ENCODE results near the gene GPR39.

Gene GPR39

DNA sequence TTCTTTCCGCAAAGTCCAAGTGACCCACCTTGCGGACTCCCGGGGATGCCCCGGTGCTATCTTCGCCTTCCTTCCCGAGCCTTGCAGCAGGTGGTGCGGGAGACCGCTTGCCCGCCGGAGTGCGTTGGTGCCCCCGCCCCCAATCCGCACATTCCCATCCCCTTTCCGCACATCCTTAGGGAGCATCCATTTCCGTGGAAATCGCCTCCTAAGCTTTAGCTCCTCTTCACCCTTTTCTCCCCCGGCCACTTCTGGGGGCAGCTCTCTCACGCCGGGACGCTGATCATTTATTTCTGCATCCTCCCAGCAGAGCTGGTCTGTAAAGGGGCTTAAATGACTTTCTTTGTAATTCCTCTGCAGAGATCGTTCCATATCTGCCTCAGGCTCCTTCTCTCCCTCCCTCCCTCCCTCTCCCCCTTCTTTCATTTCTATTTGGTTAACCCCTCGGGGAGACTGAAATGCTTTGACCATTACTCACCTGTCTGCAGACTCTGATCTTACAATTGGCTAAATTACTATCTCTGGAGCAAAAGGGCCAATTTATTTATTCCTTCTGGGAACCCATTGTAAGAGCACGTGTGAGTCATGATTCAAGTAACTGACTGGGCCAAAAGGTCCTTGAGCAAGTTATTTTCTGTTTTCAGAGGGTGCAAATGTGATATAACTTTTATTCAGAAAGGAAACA is 254.7 kb downstream of the GPR39 start:
- no peak for DNase-seq (ENCODE audit: low read depth)

DNA sequence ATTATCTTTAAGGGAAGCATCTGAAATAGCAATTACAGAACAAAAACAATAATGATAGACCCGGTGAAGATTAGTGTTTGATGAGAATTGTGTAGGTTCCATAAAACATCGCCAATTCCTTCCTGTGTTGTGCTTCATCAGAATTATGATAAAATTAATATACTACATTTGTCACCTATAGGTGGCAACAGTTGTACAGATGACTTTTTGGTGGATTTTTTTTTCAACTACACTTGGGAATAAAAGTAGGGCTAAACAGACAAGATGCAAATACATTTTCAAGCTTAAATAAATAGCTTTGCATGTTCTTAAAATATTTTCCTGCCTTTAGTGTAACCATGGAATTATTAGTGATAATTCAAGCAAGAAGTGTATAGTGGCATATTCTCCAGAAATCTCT is 260.4 kb downstream of the GPR39 start:
- DNase-seq (ENCODE audit: low read depth): no peak

DNA sequence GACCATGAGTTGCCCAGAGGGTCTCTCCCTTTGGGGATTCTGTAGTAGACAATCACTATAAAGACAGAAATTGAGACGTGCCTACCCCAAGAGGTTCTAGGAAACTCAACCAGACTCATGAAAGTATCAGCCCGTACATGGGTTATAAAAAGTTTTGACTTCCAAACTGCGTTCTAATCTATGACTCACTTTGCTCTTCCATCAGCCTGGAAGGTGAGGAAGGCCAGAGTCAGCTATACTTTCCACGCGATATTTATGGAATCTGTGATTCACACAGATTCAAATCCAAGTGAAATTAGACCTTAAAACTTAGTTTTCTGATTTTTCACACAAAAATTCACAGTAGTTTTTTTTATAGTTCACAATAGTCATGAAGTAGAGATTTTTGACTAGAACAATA is 261.1 kb downstream of the GPR39 start:
- no peak for DNase-seq (ENCODE audit: low read depth)

DNA sequence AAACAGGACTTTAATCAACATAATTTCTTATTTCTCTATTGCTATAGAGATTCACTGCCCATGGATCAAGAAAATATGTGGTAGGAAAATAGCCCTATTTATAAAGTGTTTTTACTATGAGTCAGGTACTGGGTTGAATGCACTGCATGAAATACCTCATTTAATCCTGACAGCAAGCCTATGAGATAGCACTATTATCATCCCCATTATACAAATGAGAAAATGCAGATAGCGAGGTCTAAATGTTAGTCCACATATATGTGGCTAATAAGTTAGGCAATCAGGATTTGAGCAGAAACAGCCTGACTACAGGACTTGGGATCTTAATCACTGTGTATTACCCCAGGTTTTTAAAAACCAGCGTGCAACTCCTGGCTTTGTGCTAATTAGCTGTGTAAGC is 261.9 kb downstream of the GPR39 start:
- no peak for DNase-seq (ENCODE audit: low read depth)

GRCh38 chr2:132680544-132680943 is 263.9 kb downstream of the GPR39 start:
- DNase-seq (ENCODE audit: low read depth): no peak

GRCh38 chr2:132681766-132682165 is 265.2 kb downstream of the GPR39 start:
- no peak for DNase-seq (ENCODE audit: low read depth)

- no peak for DNase-seq (ENCODE audit: low read depth)
Measured at GRCh38 chr2:132690664-132691303, 274.2 kb downstream of the GPR39 start.

DNA sequence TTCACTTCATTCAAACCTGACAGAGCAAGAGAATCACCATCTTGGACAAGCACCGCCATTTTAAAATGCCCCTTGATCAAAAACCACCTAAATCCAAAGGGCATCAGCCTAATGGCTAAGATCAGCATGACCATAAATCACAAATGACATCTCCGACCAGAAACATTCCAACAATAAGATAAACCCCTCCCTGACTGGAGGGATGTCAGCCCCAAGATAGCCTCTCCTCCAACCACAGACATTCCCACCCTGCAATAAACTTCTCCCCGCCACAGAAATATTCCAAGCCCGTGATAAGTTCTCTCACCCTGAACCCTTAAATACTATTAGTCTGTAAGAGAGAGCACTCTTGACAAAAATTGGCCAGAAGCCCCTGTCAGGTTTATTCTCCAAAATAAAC is 275.0 kb downstream of the GPR39 start:
- DNase-seq (ENCODE audit: low read depth): no peak

DNA sequence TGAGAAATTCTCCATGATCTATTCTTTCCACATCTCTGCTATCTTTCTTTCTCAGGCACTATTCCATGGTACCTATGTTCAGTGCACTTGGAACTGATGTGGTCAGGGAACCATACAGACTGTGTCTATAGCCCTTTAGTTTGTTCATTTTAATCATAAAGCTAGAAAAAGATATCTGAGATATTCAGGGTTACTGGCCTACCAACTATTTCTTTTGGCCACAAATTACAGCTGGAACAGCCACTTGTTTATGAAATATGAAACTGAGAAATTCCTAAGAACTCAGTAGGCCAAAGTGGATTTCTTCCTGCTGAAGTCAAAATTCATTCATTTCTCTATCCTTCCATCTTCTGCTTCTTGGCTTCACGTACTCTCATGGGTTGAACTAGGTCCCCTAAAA is 276.2 kb downstream of the GPR39 start:
- no peak for DNase-seq (ENCODE audit: low read depth)

Measured in stimulated activated CD8-positive, alpha-beta memory T cell treated with anti-CD3 and anti-CD28 coated beads, Interleukin-4, amount 100 ng/mL, for 24 hours (primary cell).